Measurements from ENCODE around the gene S100A8. TPM values are rescaled to one million over a fixed set of nuclear protein-coding genes. Genes with fewer than 3 reads are reported as not detected.
"Not testable (repeated sequence)": the region's sequence is repeated elsewhere in the genome, so short reads cannot be mapped to it uniquely, and the experiment has no call there.

The S100A8 gene
- total and polyA plus RNA-seq, 4 donors = 38.4 to 99.3 (median 41.9) TPM

DNA sequence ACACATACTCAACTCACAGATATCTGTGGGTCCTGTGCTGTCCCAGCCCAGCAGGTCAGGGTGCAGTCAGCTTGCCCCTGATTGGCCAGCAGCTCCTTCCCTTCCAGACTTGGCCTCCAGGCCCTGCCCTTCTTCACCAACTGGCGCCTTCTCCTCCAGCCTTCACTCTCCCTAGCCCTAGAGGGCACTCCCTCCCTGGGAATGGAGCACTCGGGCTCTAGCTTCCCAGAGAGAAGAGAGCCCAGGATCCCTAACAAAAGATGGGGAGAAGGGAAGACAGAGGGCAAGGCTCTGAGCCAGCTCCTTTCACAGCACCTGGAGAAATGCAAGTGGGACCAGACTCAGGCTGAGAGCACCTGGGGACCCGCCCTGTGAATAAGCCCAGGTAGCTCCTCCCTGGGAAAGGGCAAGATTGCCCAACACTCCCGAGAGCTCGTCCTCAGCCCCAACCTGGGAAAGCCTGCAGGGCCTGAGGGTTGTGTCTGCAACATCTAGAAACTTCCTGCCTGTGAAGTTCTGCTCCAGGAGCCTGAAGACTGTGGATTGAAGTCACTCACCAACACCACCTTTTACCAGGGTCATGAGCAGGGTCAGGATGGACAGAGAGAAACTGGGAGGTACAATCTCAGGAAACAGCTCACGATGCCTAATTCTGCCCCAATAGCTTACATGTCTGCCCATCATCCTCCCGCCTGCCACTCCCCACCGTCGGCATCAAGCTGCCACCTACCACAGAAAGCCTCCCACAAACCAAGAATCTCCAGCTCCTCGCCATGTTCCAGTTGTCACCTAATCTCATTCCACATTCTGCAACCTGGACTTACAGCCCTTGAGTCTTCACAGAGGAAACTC, 42.1 kb downstream of the S100A8 start, which contains the start of gene PGLYRP4:
Gene PGLYRP4, minus strand, starts transcription at position 331 of the 852 bp plus-strand sequence. CDS start 909 bp downstream, outside the sequence.
- H3K27ac ChIP-seq (ENCODE audit: low read depth in 1 of 2, low read length in 2 of 2) = no peak within 1 kb of the TSS
- no peaks in the 10 kb centered on the region for H3K4me1 ChIP-seq (ENCODE audit: control insufficient read depth in 4 of 4, insufficient read depth in 4 of 4, low read length in 3 of 4)
- TF ChIP-seq FOXA2 (IDR thresholded peaks at IDR 0.05) (no peak), MAX (IDR thresholded peaks at IDR 0.05) (no peak), SP1 (IDR thresholded peaks at IDR 0.05) (no peak)
- TF ChIP-seq, protein P1, sequence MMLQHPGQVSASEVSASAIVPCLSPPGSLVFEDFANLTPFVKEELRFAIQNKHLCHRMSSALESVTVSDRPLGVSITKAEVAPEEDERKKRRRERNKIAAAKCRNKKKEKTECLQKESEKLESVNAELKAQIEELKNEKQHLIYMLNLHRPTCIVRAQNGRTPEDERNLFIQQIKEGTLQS (IDR thresholded peaks at IDR 0.05) = no peak
- no peaks in the 10 kb centered on the region for H3K36me3 ChIP-seq (ENCODE audit: control insufficient read depth in 4 of 4, insufficient read depth in 3 of 4, low read depth in 1 of 4, low read length in 3 of 4)
- no peak within 1 kb of the TSS for H3K4me3 ChIP-seq (ENCODE audit: low read depth in 1 of 3, low read length in 3 of 3)
- H3K9ac ChIP-seq (ENCODE audit: low read depth in 1 of 2, low read length in 2 of 2) = no peak within 1 kb of the TSS
- H3K9me3 ChIP-seq (ENCODE audit: control insufficient read depth in 4 of 4, low read length in 3 of 4) = no peaks in the 10 kb centered on the region
- 54% methylated on average over 10 of the region's 10 CpGs for WGBS
- H3K27me3 ChIP-seq (ENCODE audit: control insufficient read depth in 4 of 4, insufficient read depth in 4 of 4, low read length in 3 of 4) = peaks cover 0 to 12% (median 2%) of the 10 kb centered on the region in 4 donors
- DNase-seq (ENCODE audit: low spot score) = peak; percentile 24

GRCh38 chr1:153347856-153348255, 43.0 kb downstream of the S100A8 start:
- DNase-seq (ENCODE audit: low spot score) = peak; percentile 13
- WGBS = 67% methylated on average over 7 of the region's 7 CpGs

DNA sequence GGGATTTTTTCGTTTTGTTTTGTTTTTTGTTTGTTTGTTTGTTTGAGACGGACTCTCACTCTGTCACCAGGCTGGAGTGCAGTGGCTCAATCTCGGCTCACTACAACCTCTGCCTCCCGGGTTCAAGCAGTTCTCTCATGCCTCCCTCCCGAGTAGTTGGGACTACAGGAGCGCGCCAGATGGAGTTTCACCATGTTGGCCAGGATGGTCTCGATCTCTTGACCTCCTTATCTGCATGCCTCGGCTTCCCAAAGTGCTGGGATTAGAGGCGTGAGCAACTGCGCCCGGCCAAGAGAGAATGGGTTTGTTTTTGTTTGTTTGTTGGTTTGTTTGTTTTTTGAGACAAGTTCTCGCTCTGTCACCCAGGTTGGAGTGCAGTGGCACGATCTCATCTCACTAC, 43.8 kb downstream of the S100A8 start:
- not testable (repeated sequence) for H3K9me3 ChIP-seq (ENCODE audit: control insufficient read depth in 4 of 4, low read length in 3 of 4); H3K4me1 ChIP-seq (ENCODE audit: control insufficient read depth in 4 of 4, insufficient read depth in 4 of 4, low read length in 3 of 4); H3K9ac ChIP-seq (ENCODE audit: low read depth in 1 of 2, low read length in 2 of 2); H3K27ac ChIP-seq (ENCODE audit: low read depth in 1 of 2, low read length in 2 of 2); H3K4me3 ChIP-seq (ENCODE audit: low read depth in 1 of 3, low read length in 3 of 3); DNase-seq (ENCODE audit: low spot score); H3K36me3 ChIP-seq (ENCODE audit: control insufficient read depth in 4 of 4, insufficient read depth in 3 of 4, low read depth in 1 of 4, low read length in 3 of 4)
- WGBS = 67% methylated on average over 14 of the region's 14 CpGs
- H3K27me3 ChIP-seq (ENCODE audit: control insufficient read depth in 4 of 4, insufficient read depth in 4 of 4, low read length in 3 of 4) = peaks cover 0 to 12% (median 2%) of the 10 kb centered on the region in 4 donors

More at GRCh38 chr1:153347856-153348255, 43.0 kb downstream of the S100A8 start:
- peaks cover 0 to 12% (median 2%) of the 10 kb centered on the region in 4 donors for H3K27me3 ChIP-seq (ENCODE audit: control insufficient read depth in 4 of 4, insufficient read depth in 4 of 4, low read length in 3 of 4)
- H3K36me3 ChIP-seq (ENCODE audit: control insufficient read depth in 4 of 4, insufficient read depth in 3 of 4, low read depth in 1 of 4, low read length in 3 of 4) = no peaks in the 10 kb centered on the region
- H3K4me1 ChIP-seq (ENCODE audit: control insufficient read depth in 4 of 4, insufficient read depth in 4 of 4, low read length in 3 of 4) = no peaks in the 10 kb centered on the region
- H3K27ac ChIP-seq (ENCODE audit: low read depth in 1 of 2, low read length in 2 of 2) = no peak overlapping the region
- TF ChIP-seq SP1 (IDR thresholded peaks at IDR 0.05) = no peak
- H3K9ac ChIP-seq (ENCODE audit: low read depth in 1 of 2, low read length in 2 of 2) = no peak overlapping the region
- no peak overlapping the region for H3K4me3 ChIP-seq (ENCODE audit: low read depth in 1 of 3, low read length in 3 of 3)
- no peaks in the 10 kb centered on the region for H3K9me3 ChIP-seq (ENCODE audit: control insufficient read depth in 4 of 4, low read length in 3 of 4)

DNA sequence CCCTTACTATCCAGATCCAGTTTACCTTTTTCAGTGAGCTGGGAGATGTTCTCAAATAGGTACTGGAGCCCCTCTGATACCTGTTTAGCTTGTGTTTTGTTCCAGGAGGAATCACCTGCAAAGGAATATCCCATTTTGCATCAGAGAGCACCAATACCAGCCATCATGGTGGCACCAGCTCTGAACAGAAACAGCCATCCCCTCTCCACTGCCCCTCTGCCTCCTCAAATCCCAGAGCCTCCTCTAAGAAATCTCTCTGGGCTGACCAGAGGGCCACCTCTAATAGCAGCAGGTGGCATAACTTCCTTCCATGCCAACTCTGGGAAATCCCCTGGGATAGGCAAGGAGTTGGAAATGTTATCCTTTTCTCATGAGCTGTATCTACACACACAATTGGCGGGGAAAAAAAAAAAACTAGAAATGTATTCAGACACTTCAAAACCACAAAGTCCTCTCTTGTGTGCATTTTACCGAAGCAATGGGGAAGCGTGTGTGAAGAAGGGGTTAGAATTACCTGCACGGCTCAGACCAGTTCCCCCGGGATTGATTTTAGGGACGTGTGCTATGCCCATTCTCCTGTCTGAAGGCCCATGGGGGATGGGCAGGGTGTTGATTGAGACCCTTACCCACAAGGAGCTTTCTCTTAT, 44.7 kb downstream of the S100A8 start:
- Histone ChIP-seq H3K9me3 (ENCODE audit: control insufficient read depth in 4 of 4, low read length in 3 of 4) (no peaks in the 10 kb centered on the region), H3K9ac (ENCODE audit: low read depth in 1 of 2, low read length in 2 of 2) (no peak overlapping the region), H3K4me3 (ENCODE audit: low read depth in 1 of 3, low read length in 3 of 3) (no peak overlapping the region), H3K27me3 (ENCODE audit: control insufficient read depth in 4 of 4, insufficient read depth in 4 of 4, low read length in 3 of 4) (peaks cover 0 to 12% (median 2%) of the 10 kb centered on the region in 4 donors), H3K4me1 (ENCODE audit: control insufficient read depth in 4 of 4, insufficient read depth in 4 of 4, low read length in 3 of 4) (no peaks in the 10 kb centered on the region), H3K36me3 (ENCODE audit: control insufficient read depth in 4 of 4, insufficient read depth in 3 of 4, low read depth in 1 of 4, low read length in 3 of 4) (no peaks in the 10 kb centered on the region), H3K27ac (ENCODE audit: low read depth in 1 of 2, low read length in 2 of 2) (no peak overlapping the region)
- WGBS = 60% methylated on average over 6 of the region's 6 CpGs
- TF ChIP-seq YY1 (IDR thresholded peaks at IDR 0.05) (no peak), HNF4G (IDR thresholded peaks at IDR 0.05) (no peak), EGR1 (IDR thresholded peaks at IDR 0.05; ENCODE audit: low read depth in 2 of 2) (no peak), NR2F2 (IDR thresholded peaks at IDR 0.05) (no peak), HNF4A (conservative IDR thresholded peaks at IDR 0.05) (no peak), FOXA1 (IDR thresholded peaks at IDR 0.05) (no peak), SP1 (IDR thresholded peaks at IDR 0.05) (no peak), JUND (IDR thresholded peaks at IDR 0.05) (no peak), TAF1 (conservative IDR thresholded peaks at IDR 0.05) (no peak), RAD21 (IDR thresholded peaks at IDR 0.05) (no peak), FOXA2 (IDR thresholded peaks at IDR 0.05) (no peak)
- TF ChIP-seq, protein P2, sequence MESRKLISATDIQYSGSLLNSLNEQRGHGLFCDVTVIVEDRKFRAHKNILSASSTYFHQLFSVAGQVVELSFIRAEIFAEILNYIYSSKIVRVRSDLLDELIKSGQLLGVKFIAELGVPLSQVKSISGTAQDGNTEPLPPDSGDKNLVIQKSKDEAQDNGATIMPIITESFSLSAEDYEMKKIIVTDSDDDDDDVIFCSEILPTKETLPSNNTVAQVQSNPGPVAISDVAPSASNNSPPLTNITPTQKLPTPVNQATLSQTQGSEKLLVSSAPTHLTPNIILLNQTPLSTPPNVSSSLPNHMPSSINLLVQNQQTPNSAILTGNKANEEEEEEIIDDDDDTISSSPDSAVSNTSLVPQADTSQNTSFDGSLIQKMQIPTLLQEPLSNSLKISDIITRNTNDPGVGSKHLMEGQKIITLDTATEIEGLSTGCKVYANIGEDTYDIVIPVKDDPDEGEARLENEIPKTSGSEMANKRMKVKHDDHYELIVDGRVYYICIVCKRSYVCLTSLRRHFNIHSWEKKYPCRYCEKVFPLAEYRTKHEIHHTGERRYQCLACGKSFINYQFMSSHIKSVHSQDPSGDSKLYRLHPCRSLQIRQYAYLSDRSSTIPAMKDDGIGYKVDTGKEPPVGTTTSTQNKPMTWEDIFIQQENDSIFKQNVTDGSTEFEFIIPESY (IDR thresholded peaks at IDR 0.05) = no peak
- TF ChIP-seq, protein P3, sequence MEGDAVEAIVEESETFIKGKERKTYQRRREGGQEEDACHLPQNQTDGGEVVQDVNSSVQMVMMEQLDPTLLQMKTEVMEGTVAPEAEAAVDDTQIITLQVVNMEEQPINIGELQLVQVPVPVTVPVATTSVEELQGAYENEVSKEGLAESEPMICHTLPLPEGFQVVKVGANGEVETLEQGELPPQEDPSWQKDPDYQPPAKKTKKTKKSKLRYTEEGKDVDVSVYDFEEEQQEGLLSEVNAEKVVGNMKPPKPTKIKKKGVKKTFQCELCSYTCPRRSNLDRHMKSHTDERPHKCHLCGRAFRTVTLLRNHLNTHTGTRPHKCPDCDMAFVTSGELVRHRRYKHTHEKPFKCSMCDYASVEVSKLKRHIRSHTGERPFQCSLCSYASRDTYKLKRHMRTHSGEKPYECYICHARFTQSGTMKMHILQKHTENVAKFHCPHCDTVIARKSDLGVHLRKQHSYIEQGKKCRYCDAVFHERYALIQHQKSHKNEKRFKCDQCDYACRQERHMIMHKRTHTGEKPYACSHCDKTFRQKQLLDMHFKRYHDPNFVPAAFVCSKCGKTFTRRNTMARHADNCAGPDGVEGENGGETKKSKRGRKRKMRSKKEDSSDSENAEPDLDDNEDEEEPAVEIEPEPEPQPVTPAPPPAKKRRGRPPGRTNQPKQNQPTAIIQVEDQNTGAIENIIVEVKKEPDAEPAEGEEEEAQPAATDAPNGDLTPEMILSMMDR (IDR thresholded peaks at IDR 0.05; ENCODE audit: low read depth, low read length, missing input control) = no peak
- no peak for DNase-seq (ENCODE audit: low spot score)

All from liver (tissue), 9 donors.